ENCODE measurements around the gene NFATC2IP. TPM values are rescaled to one million over a fixed set of nuclear protein-coding genes. Genes with fewer than 3 reads are reported as not detected.

Gene NFATC2IP
- total and polyA plus RNA-seq, 2 of the 13 experiments (the other 11 are each of a cell fraction or from before 2014, with no cell fraction given) = 32.1 to 48.5 TPM

GRCh38 chr16:28991687-28992086 lies 41.0 kb downstream of the NFATC2IP start (continued):
- no peak for TF ChIP-seq THAP8 (CRISPR knock-in tag; IDR thresholded peaks at IDR 0.05; ENCODE audit: borderline replicate concordance)
- TF ChIP-seq ZNF264 (CRISPR knock-in tag; IDR thresholded peaks at IDR 0.05) = no peak
- no peak for TF ChIP-seq GTF2F1 (IDR thresholded peaks at IDR 0.05; ENCODE audit: low read length)
- TF ChIP-seq IKZF5 (CRISPR knock-in tag; IDR thresholded peaks at IDR 0.05) = no peak
- TF ChIP-seq PCBP2 (optimal IDR thresholded peaks at IDR 0.05; ENCODE audit: low read depth, low read length, poor library complexity, severe bottlenecking) = no peak
- TF ChIP-seq BHLHE40 (IDR thresholded peaks at IDR 0.05; ENCODE audit: low read length) = no peak
- TF ChIP-seq CENPT (CRISPR knock-in tag; IDR thresholded peaks at IDR 0.05; ENCODE audit: low read depth) = no peak
- no peak for TF ChIP-seq ZBED4 (CRISPR knock-in tag; IDR thresholded peaks at IDR 0.05; ENCODE audit: borderline replicate concordance)
- TF ChIP-seq ZNF136 (CRISPR knock-in tag; IDR thresholded peaks at IDR 0.05; ENCODE audit: low read depth) = no peak
- TF ChIP-seq FIP1L1 (IDR thresholded peaks at IDR 0.05; ENCODE audit: borderline replicate concordance, insufficient read depth, low read depth, low read length) = no peak
- no peak for TF ChIP-seq SIX4 (CRISPR knock-in tag; IDR thresholded peaks at IDR 0.05)
- TF ChIP-seq RAD51 (IDR thresholded peaks at IDR 0.05; ENCODE audit: borderline replicate concordance) = peak; percentile 75; the same call in 1 of the 2 replicates
- TF ChIP-seq ZIK1 (CRISPR knock-in tag; IDR thresholded peaks at IDR 0.05; ENCODE audit: borderline replicate concordance, low read depth) = no peak
- TF ChIP-seq ZNF615 (CRISPR knock-in tag; IDR thresholded peaks at IDR 0.05; ENCODE audit: borderline replicate concordance) = no peak
- TF ChIP-seq ZNF629 (CRISPR knock-in tag; conservative IDR thresholded peaks at IDR 0.05) = no peak
- no peak for TF ChIP-seq ZNF318 (CRISPR knock-in tag; IDR thresholded peaks at IDR 0.05)

All from HepG2 (cell line).